GM21526 (cell line): ENCODE measurements around the gene CTNNA3.

ENCODE experiments used
- ATAC-seq: cut with Tn5 transposase; IDR thresholded peaks from one replicate; pipeline ENCODE4 v1.9.1; 2021; ENCODE audit warnings: moderate library complexity; ENCODE audit not compliant: unreplicated experiment, low FRiP score

The CTNNA3 gene

GRCh38 chr10:67171970-67172369 lies 524.0 kb downstream of the CTNNA3 start:
- no peak for ATAC-seq

- no peak for ATAC-seq
Observed at GRCh38 chr10:67156239-67156638, 539.8 kb downstream of the CTNNA3 start.

- no peak for ATAC-seq
Observed at GRCh38 chr10:67151471-67151870, 544.5 kb downstream of the CTNNA3 start.

GRCh38 chr10:67144530-67144929 lies 551.5 kb downstream of the CTNNA3 start:
- no peak for ATAC-seq

- no peak for ATAC-seq
Observed at GRCh38 chr10:67141300-67141699, 554.7 kb downstream of the CTNNA3 start.

- no peak for ATAC-seq
Observed at GRCh38 chr10:67140641-67141040, 555.4 kb downstream of the CTNNA3 start.

- ATAC-seq, result no peak
Observed at GRCh38 chr10:67127441-67127840, 568.6 kb downstream of the CTNNA3 start.

- no peak for ATAC-seq
Observed at GRCh38 chr10:67119651-67120050, 576.3 kb downstream of the CTNNA3 start.

GRCh38 chr10:67115972-67116371 lies 580.0 kb downstream of the CTNNA3 start:
- no peak for ATAC-seq

- ATAC-seq, result no peak
Observed at GRCh38 chr10:67114945-67115344, 581.0 kb downstream of the CTNNA3 start.

GRCh38 chr10:67112765-67113164 lies 583.2 kb downstream of the CTNNA3 start:
- no peak for ATAC-seq

GRCh38 chr10:67110286-67110685 lies 585.7 kb downstream of the CTNNA3 start:
- ATAC-seq, result no peak

- no peak for ATAC-seq
Observed at GRCh38 chr10:67107670-67108069, 588.3 kb downstream of the CTNNA3 start.

- ATAC-seq, result no peak
Observed at GRCh38 chr10:67100951-67101350, 595.0 kb downstream of the CTNNA3 start.

- ATAC-seq, result no peak
Observed at GRCh38 chr10:67098461-67098860, 597.5 kb downstream of the CTNNA3 start.

- ATAC-seq, result no peak
Observed at GRCh38 chr10:67095531-67095930, 600.5 kb downstream of the CTNNA3 start.

GRCh38 chr10:67088036-67088435 lies 608.0 kb downstream of the CTNNA3 start:
- ATAC-seq, result no peak

GRCh38 chr10:67087135-67087425 lies 608.9 kb downstream of the CTNNA3 start:
- no peak for ATAC-seq

- no peak for ATAC-seq
Observed at GRCh38 chr10:67086327-67087134, 609.5 kb downstream of the CTNNA3 start.

GRCh38 chr10:67079126-67079525 lies 616.9 kb downstream of the CTNNA3 start:
- no peak for ATAC-seq

- no peak for ATAC-seq
Observed at GRCh38 chr10:67077376-67077775, 618.6 kb downstream of the CTNNA3 start.

- no peak for ATAC-seq
Observed at GRCh38 chr10:67076144-67076543, 619.9 kb downstream of the CTNNA3 start.

GRCh38 chr10:67075491-67075971 lies 620.5 kb downstream of the CTNNA3 start:
- no peak for ATAC-seq
